HG03108 (cell line): ENCODE results near the gene BABAM2.

Experiments used
- ATAC-seq: cut with Tn5 transposase; IDR thresholded peaks from one replicate; pipeline ENCODE4 v1.9.1; 2021; ENCODE audit warnings: moderate library complexity; ENCODE audit not compliant: unreplicated experiment

BABAM2 gene

GRCh38 chr2:28058791-28059190, 168.3 kb downstream of the BABAM2 start:
- ATAC-seq: no peak

- ATAC-seq: no peak
Observed at GRCh38 chr2:28062867-28063266, 172.3 kb downstream of the BABAM2 start.

- ATAC-seq: no peak
Observed at GRCh38 chr2:28063492-28063962, 173.0 kb downstream of the BABAM2 start.

- no peak for ATAC-seq
Observed at GRCh38 chr2:28067602-28068001, 177.1 kb downstream of the BABAM2 start.

GRCh38 chr2:28068088-28068487, 177.6 kb downstream of the BABAM2 start:
- ATAC-seq: no peak

- no peak for ATAC-seq
Observed at GRCh38 chr2:28068527-28068926, 178.0 kb downstream of the BABAM2 start.

- ATAC-seq: no peak
Observed at GRCh38 chr2:28071221-28071620, 180.7 kb downstream of the BABAM2 start.

- no peak for ATAC-seq
Observed at GRCh38 chr2:28074137-28074536, 183.6 kb downstream of the BABAM2 start.

- no peak for ATAC-seq
Observed at GRCh38 chr2:28080911-28081310, 190.4 kb downstream of the BABAM2 start.

GRCh38 chr2:28082131-28082530, 191.6 kb downstream of the BABAM2 start:
- no peak for ATAC-seq

GRCh38 chr2:28083476-28083875, 192.9 kb downstream of the BABAM2 start:
- no peak for ATAC-seq

GRCh38 chr2:28084564-28084963, 194.0 kb downstream of the BABAM2 start:
- ATAC-seq: no peak

- no peak for ATAC-seq
Observed at GRCh38 chr2:28085201-28085600, 194.7 kb downstream of the BABAM2 start.

GRCh38 chr2:28086611-28087010, 196.1 kb downstream of the BABAM2 start:
- no peak for ATAC-seq

GRCh38 chr2:28088970-28089369, 198.4 kb downstream of the BABAM2 start:
- ATAC-seq: no peak

GRCh38 chr2:28089486-28089885, 199.0 kb downstream of the BABAM2 start:
- no peak for ATAC-seq

GRCh38 chr2:28093308-28093707, 202.8 kb downstream of the BABAM2 start:
- no peak for ATAC-seq

GRCh38 chr2:28093768-28094167, 203.2 kb downstream of the BABAM2 start:
- ATAC-seq: no peak

- ATAC-seq: no peak
Observed at GRCh38 chr2:28094739-28095138, 204.2 kb downstream of the BABAM2 start.

GRCh38 chr2:28095622-28096021, 205.1 kb downstream of the BABAM2 start:
- ATAC-seq: no peak

GRCh38 chr2:28096421-28096820, 205.9 kb downstream of the BABAM2 start:
- no peak for ATAC-seq

- no peak for ATAC-seq
Observed at GRCh38 chr2:28098501-28099225, 208.1 kb downstream of the BABAM2 start.

- ATAC-seq: no peak
Observed at GRCh38 chr2:28101123-28101522, 210.6 kb downstream of the BABAM2 start.
